Stimulated activated CD8-positive, alpha-beta memory T cell treated with anti-CD3 and anti-CD28 coated beads, Interleukin-2, amount 100 ng/mL, for 1 hour (primary cell): Measurements from ENCODE around the gene PEAR1.

Experiments used
- DNase-seq, 2 donors: peaks; one replicate each; pipeline ENCODE4 v3.0.0-alpha.2; 2020; ENCODE audit warnings: low read depth in 2 of 2

The PEAR1 gene

GRCh38 chr1:156881663-156882062, 11.9 kb upstream of the PEAR1 start:
- no peak for DNase-seq

GRCh38 chr1:156882543-156882942, 11.0 kb upstream of the PEAR1 start:
- no peak for DNase-seq

GRCh38 chr1:156883919-156884318, 9.6 kb upstream of the PEAR1 start:
- no peak for DNase-seq

GRCh38 chr1:156884560-156885184, 8.8 kb upstream of the PEAR1 start:
- no peak for DNase-seq

DNA sequence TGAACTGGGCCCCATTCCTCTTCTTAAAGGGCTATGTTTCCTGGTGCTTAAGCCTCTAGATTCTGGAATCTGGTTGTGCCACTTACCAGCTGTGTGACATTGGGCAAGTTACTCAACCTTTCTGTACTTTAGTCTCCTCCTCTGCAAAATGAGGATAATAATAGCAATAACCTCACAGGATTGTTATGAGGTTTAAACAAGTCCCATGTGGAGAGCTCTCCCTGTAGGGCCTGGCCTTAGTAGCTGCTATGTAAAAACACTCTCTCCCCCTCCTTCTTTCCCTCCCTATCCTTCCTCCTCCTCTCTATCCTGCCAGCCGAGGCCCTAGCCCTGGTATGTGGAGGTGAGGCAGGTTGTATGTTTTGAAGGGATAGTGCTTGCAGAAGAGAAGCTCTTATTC, 8.2 kb upstream of the PEAR1 start:
- DNase-seq: no peak

DNA sequence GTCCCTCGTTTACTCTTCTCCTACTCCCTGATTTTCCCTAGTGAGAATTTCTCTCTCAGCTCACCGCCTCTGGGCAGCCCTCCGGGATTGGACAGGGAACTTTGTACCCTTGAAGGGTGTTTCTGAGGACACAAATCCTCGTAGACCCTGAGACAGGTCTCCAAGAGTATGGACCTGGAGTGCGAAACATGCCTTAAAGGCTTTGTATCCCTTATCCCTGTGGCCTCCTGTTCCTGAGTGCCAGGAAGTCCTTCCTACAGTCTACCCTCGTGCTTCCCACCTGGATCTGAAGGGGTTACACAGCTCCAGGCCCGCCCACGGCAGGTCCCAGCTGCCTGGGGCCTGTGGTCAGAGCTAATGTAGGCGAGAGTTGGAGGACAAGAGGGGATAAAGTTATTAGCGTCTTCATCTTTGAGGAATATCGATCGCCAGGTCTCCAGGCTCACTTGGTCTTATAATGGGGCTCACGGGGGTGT, 7.6 kb upstream of the PEAR1 start:
- DNase-seq: no peak

DNA sequence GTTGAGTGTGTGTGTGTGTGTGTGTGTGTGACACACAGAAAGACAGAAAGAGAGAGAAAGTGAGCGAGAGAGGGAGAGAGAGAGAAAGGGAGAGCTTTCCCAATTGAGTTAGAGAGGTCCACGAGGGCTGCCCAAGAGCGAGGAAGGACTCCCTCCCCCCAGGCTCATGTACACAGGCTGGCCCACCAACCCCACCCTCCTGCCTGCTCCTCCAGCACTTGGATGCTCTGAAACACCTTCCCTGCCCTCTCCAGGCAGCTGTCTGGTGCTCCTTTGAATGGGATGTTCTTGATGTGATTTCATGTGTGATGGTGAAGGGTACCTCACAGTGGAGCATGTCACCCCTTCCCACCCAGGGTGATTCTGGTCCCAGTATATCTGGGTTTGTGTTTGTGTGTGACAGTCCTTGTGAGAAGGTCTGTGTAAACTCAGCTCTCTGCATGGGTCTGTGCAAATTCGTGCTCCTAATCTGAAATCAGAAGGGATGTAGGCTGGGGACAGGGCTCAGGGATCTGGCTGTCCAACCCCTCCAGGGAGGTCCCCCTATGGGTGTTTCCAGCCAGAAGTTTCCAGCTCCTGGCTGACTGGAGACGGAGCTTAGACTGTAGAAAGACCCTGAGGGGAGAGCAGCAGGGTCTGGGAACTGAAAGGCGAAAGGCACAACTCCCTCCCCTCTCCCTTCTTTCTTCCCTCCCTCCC, 6.8 kb upstream of the PEAR1 start:
- no peak for DNase-seq

- no peak for DNase-seq
These were observed 6.2 kb upstream of the PEAR1 start for GRCh38 chr1:156887317-156887716.

DNA sequence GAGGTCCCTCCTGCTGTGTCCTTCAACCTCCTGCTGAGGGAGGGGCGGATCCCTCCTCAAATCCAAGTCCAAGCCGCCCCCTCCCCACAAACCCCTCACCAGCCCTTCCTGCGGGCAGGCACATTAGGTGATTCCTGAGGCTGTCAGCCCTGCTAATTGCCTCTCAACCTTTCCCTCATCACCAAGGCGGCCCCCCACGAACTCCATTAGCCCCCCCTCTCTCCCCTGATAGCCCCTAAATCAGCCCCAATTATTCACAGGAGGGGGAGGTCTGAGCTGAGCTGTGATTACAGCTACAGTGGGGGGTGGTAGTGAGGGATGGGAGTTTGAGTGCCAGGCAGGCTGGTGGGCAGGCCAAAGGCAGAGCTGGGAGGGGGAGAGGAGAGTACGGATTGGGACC, 5.8 kb upstream of the PEAR1 start:
- no peak for DNase-seq

DNA sequence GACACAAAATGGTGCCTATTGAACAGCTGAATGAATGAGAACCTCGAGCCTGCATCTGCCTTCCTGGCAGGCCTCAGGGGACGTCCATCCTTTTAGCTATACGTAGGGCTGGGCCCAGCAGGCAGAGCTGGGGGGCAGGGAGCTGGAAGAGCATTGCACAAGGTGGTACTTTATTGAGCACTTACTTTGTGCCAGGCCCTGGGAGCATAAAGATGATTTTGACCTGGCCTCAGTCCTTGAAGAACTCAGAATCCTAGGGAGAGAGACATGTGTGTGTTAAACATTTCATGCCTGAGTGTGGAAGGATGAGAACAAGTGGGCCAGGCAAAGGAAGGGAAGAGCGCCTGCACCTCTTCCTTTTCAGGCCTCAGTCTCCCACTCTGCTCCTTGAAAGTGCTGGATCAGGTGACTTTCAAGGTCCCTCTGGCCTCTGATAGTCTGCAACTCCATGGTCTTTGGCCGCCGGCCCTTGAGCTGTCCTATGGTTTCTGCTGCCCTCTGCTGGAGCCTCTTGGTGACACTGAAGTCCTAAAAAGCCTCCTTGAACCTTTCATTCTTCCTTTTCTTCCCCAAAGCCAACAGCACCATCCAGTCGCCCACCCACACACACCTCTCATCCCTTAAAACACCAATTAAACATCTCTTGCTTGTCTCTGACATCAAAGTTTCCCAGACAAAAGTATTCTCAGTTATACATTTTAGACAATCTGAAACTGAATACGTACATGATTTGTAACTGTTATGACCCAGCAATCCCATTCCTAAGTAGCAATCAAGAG, 3.5 kb upstream of the PEAR1 start:
- peak in 1 of 2 donors; percentile 42 for DNase-seq

DNA sequence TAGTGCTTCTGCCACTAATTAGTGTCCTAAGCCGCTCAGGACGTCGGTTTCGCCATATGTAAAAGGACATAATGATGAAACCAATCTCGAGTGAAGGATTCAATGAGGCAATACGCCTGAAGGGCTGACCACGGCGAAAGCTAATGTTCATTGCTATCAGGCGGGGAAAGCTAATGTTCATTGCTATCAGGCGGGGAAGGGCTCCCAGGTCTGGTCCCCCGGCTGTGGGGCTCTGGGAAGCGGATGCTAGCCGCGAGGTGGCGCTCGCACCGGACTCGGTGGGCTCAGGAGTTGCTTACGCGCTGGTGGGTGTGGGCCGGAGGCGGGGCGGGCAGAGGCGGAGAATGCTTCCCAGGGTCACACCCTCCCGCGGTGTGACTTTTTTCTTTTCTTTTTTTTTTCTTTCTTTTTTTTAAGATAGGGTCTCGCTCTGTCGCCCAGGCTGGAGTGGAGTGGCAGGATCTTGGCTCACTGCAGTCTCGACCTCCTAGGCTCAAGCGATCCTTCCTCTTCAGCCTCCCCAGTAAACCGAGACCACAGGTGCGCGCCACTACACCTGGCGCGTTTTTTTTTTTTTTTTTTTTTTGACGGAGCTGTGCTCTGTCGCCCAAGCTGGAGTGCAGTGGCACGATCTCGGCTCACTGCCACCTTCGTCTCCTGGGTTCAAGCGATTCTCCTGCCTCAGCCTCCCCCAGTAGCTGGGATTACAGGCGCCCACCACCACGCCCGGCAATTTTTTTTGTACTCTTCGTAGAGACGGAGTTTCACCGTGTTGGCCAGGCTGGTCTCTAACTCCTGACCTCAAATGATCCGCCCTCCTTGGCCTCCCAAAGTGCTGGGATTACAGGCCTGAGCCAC, 1.1 kb upstream of the PEAR1 start:
- DNase-seq: peak; percentile 61 to 73

DNA sequence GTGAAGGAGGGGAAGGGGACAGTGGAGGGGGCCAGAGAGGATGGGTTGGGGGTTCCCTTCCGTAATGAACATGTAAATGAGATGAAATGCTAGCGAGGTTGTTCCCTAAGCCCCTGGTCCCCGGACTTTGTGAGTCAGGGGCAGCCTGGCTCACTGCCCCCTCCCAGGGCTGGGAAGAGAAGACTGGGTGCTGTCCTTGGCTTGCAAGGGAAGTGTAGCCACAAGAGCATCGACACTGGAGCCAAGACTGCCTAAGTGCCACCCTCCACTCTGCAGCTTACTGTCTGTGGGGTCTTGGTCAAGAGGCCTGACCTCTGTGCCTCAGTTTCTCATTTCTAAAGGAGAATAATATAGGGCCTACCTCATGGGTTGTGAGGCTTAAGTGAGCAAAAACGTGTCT, 483 bp downstream of the PEAR1 start:
- DNase-seq: no peak

- DNase-seq: no peak
These were observed 1.4 kb downstream of the PEAR1 start for GRCh38 chr1:156894711-156895454.

- no peak for DNase-seq
These were observed 1.9 kb downstream of the PEAR1 start for GRCh38 chr1:156895455-156895812.

DNA sequence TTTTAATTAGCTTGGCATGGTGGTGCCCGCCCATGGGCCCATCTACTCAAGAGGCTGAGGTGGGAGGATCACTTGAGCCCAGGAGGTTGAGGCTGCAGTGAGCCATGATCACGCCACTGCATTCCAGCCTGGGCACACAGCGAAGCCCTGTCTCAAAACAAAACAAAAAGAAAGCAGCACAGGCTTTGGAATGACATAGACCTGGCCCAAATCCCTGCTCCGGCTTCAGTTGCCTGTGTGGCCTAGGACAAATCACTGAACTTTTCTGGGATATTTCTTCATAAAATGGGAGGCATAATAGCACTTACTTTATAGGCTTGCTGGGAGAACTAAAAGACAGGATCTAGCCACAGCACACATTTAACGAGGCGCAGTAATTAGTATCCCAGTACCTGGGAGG, 2.4 kb downstream of the PEAR1 start:
- no peak for DNase-seq

GRCh38 chr1:156896490-156897033, 3.0 kb downstream of the PEAR1 start:
- no peak for DNase-seq

DNA sequence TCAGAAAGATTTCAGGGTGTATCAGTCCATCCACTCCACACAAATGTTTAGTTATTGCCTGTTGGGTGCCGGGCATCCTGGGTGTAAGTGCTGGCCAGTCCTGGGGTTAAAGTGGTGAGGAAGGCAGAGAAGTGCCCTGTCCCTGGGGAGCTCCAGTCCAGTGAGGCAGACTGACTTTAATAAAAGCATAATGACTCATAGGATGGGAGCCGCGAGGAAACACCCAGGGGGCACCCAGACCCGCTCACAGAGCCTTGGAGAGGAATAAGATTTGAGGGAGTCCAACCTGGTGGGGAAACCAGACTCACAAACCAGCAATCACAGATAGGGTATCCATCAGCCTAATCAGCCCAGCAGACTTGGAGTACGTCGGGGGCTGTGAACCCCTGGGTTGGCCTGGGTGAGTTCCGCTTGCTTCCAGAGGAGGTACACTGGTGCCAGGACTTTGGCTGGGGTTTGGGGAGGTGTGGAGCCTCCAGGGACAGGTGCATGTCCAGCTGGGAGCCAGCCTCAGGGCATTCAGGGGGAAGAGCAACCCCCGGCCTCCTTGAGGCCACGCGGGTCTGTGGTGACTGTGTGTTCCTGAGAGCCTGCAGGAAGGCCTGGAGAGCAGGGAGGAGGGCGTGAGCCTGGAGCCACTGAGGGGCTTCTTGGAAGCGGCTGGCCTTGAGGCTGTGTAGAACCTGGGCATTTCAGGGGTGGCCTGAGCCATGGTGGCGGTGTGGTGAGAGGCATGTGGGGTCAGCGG, 3.7 kb downstream of the PEAR1 start:
- DNase-seq: no peak

- DNase-seq: no peak
These were observed 4.6 kb downstream of the PEAR1 start for GRCh38 chr1:156898161-156898566.

- no peak for DNase-seq
These were observed 5.6 kb downstream of the PEAR1 start for GRCh38 chr1:156898971-156899664.
